ENCODE results near the gene HMG20A. TPM values are rescaled to one million over a fixed set of nuclear protein-coding genes. Genes with fewer than 3 reads are reported as not detected.

HMG20A gene
- total and polyA plus RNA-seq, 2 experiments from 2014 or later = 17.8 to 57.8 TPM

- TF ChIP-seq NANOG (IDR thresholded peaks at IDR 0.05; ENCODE audit: borderline replicate concordance) = no peak
- TF ChIP-seq ZNF331 (CRISPR knock-in tag; IDR thresholded peaks at IDR 0.05; ENCODE audit: low read depth) = no peak
- TF ChIP-seq ZNF114 (CRISPR knock-in tag; IDR thresholded peaks at IDR 0.05) = no peak
- TF ChIP-seq JUNB (IDR thresholded peaks at IDR 0.05; ENCODE audit: unreplicated experiment) = no peak
- TF ChIP-seq CTCF (conservative IDR thresholded peaks at IDR 0.05; ENCODE audit: low read depth in 2 of 2) = no peak
- TF ChIP-seq REST (IDR thresholded peaks at IDR 0.05; ENCODE audit: unreplicated experiment) = no peak
Observed at GRCh38 chr15:77495838-77496596, 75.3 kb downstream of the HMG20A start (continued).

- H3F3A ChIP-seq (replicated peaks; ENCODE audit: low read depth) = peaks cover 3% of the 10 kb centered on the region
- peak overlapping the region; percentile 15; the same call in 1 of the 2 replicates for H3K4me3 ChIP-seq
- peaks cover 11% of the 10 kb centered on the region for H3K27me3 Mint-ChIP-seq (ENCODE audit: insufficient read depth, low read depth, poor library complexity)
- no peaks in the 10 kb centered on the region for H3K79me2 ChIP-seq (replicated peaks; ENCODE audit: insufficient read depth)
- 0 out of 2 replicates have a peak, but pooled peaks have one; percentile 0 for TF ChIP-seq ZNF462 (CRISPR knock-in tag; IDR thresholded peaks at IDR 0.05)
- no peak for TF ChIP-seq EZH2 (IDR thresholded peaks at IDR 0.05; ENCODE audit: low read depth, unreplicated experiment)
- TF ChIP-seq CTCF (conservative IDR thresholded peaks at IDR 0.05; ENCODE audit: low read depth in 2 of 2) = peak; percentile 89 to 98
- DNase-seq (ENCODE audit: low spot score) = peak; percentile 92
- no peaks in the 10 kb centered on the region for H3K9me2 ChIP-seq (ENCODE audit: insufficient read depth)
- H3K27ac Mint-ChIP-seq = peak overlapping the region; percentile 79; the same call in 1 of the 2 replicates
- ATAC-seq = peak; percentile 87
- H3K27me3 ChIP-seq (ENCODE audit: insufficient read depth) = no peaks in the 10 kb centered on the region
- H3K9me3 Mint-ChIP-seq = no peaks in the 10 kb centered on the region; the same call in 1 of the 3 replicates
- H3K36me3 Mint-ChIP-seq (ENCODE audit: low read depth) = peaks cover 2% of the 10 kb centered on the region; the same call in 1 of the 3 replicates
- no peaks in the 10 kb centered on the region for H4K20me1 ChIP-seq (replicated peaks; ENCODE audit: insufficient read depth)
- peaks cover 44% of the 10 kb centered on the region for H3K4me1 Mint-ChIP-seq
- no peaks in the 10 kb centered on the region for H3K36me3 ChIP-seq (ENCODE audit: insufficient read depth)
- no peak overlapping the region; the same call in 1 of the 2 replicates for H2AFZ ChIP-seq
- peak overlapping the region; percentile 46; the same call in 1 of the 2 replicates for H3K4me2 ChIP-seq
- H3K27ac ChIP-seq (ENCODE audit: low read depth) = peak overlapping the region; percentile 86; the same call in 1 of the 2 replicates
- H3K4me3 Mint-ChIP-seq = no peak overlapping the region; the same call in 2 of the 3 replicates
- H3K4me1 ChIP-seq (ENCODE audit: insufficient read depth) = peaks cover 38% of the 10 kb centered on the region
Observed at GRCh38 chr15:77496715-77497109, 76.0 kb downstream of the HMG20A start.

Data from GM23338 (cell line).